Loucy (cell line): ENCODE results near the gene CIB4.

Experiments
- EZH2phosphoT487 ChIP-seq: fragments of 200-600 bp; IDR thresholded peaks from 2 replicates; pipeline ENCODE4 v1.6.1; 2018; ENCODE audit warnings: antibody characterized with exemption, mild to moderate bottlenecking, moderate library complexity, borderline replicate concordance
- TF ChIP-seq, protein P1 (sequence below): fragments of 200-600 bp; sonication (generic); conservative IDR thresholded peaks from 2 replicates; pipeline ENCODE4 v1.5.1; 2014; ENCODE audit warnings: mild to moderate bottlenecking, antibody characterized with exemption, low read length

DNA sequence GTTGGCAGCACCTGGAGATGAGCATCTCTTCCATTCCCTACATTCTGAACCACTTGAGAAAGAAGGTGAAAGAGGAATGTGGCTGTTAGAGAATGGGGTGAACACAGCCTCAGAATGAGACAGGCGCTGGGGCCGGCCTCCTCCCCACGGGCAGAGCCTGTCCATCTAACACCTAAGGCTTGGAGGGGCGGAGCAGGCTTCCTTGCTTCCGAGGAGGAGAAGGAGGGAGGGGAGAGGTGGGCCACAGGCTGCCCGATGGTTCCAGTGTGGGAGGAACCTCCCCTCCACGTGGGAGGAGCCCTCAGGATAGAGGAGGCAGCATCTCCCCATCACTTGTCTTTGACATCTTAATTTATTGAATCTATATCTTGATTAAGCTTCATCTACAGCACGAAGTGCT, 68.6 kb downstream of the CIB4 start:
- TF ChIP-seq, protein P1, sequence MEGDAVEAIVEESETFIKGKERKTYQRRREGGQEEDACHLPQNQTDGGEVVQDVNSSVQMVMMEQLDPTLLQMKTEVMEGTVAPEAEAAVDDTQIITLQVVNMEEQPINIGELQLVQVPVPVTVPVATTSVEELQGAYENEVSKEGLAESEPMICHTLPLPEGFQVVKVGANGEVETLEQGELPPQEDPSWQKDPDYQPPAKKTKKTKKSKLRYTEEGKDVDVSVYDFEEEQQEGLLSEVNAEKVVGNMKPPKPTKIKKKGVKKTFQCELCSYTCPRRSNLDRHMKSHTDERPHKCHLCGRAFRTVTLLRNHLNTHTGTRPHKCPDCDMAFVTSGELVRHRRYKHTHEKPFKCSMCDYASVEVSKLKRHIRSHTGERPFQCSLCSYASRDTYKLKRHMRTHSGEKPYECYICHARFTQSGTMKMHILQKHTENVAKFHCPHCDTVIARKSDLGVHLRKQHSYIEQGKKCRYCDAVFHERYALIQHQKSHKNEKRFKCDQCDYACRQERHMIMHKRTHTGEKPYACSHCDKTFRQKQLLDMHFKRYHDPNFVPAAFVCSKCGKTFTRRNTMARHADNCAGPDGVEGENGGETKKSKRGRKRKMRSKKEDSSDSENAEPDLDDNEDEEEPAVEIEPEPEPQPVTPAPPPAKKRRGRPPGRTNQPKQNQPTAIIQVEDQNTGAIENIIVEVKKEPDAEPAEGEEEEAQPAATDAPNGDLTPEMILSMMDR = no peak
- no peak for TF ChIP-seq EZH2phosphoT487
